ENCODE measurements around the gene PIPOX.

The PIPOX gene

GRCh38 chr17:29019475-29020181 lies 23.3 kb upstream of the PIPOX start:
- DNase-seq: no peak

- DNase-seq: no peak
Measured at GRCh38 chr17:29020576-29020975, 22.4 kb upstream of the PIPOX start.

- DNase-seq: no peak
Measured at GRCh38 chr17:29021226-29021625, 21.7 kb upstream of the PIPOX start.

- no peak for DNase-seq
Measured at GRCh38 chr17:29022074-29022473, 20.9 kb upstream of the PIPOX start.

GRCh38 chr17:29024316-29024952 lies 18.5 kb upstream of the PIPOX start:
- DNase-seq: no peak

GRCh38 chr17:29031488-29031887 lies 11.5 kb upstream of the PIPOX start:
- DNase-seq: no peak

GRCh38 chr17:29032013-29032856 lies 10.7 kb upstream of the PIPOX start:
- DNase-seq: no peak

- no peak for DNase-seq
Measured at GRCh38 chr17:29032857-29033197, 10.1 kb upstream of the PIPOX start.

GRCh38 chr17:29034510-29034909 lies 8.4 kb upstream of the PIPOX start:
- DNase-seq: no peak

- DNase-seq: no peak
Measured at GRCh38 chr17:29036584-29036983, 6.4 kb upstream of the PIPOX start.

- no peak for DNase-seq
Measured at GRCh38 chr17:29037739-29038084, 5.2 kb upstream of the PIPOX start.

GRCh38 chr17:29038085-29038795 lies 4.7 kb upstream of the PIPOX start:
- no peak for DNase-seq

GRCh38 chr17:29039764-29040598 lies 3.0 kb upstream of the PIPOX start:
- no peak for DNase-seq

- DNase-seq: no peak
Measured at GRCh38 chr17:29041091-29041490, 1.9 kb upstream of the PIPOX start.

- no peak for DNase-seq
Measured at GRCh38 chr17:29041571-29041970, 1.4 kb upstream of the PIPOX start.

- DNase-seq: no peak
Measured at GRCh38 chr17:29042026-29042678, 789 bp upstream of the PIPOX start.

- no peak for DNase-seq
Measured at GRCh38 chr17:29043539-29044145, 701 bp downstream of the PIPOX start.

GRCh38 chr17:29045026-29045425 lies 2.1 kb downstream of the PIPOX start:
- no peak for DNase-seq

GRCh38 chr17:29045734-29046472 lies 3.0 kb downstream of the PIPOX start:
- DNase-seq: no peak

- DNase-seq: no peak
Measured at GRCh38 chr17:29046473-29046839, 3.5 kb downstream of the PIPOX start.
